CD4-positive, alpha-beta T cell treated with Interleukin-12 subunit alpha and Interleukin-12 subunit beta, for 1 hour (primary cell): Measurements from ENCODE around the gene MMP17.

Experiments
- DNase-seq: peaks from one replicate; pipeline ENCODE4 v3.0.0-alpha.2; 2020

The MMP17 gene

GRCh38 chr12:131830914-131831571, 2.9 kb downstream of the MMP17 start:
- no peak for DNase-seq

GRCh38 chr12:131831635-131832041, 3.4 kb downstream of the MMP17 start:
- no peak for DNase-seq

DNA sequence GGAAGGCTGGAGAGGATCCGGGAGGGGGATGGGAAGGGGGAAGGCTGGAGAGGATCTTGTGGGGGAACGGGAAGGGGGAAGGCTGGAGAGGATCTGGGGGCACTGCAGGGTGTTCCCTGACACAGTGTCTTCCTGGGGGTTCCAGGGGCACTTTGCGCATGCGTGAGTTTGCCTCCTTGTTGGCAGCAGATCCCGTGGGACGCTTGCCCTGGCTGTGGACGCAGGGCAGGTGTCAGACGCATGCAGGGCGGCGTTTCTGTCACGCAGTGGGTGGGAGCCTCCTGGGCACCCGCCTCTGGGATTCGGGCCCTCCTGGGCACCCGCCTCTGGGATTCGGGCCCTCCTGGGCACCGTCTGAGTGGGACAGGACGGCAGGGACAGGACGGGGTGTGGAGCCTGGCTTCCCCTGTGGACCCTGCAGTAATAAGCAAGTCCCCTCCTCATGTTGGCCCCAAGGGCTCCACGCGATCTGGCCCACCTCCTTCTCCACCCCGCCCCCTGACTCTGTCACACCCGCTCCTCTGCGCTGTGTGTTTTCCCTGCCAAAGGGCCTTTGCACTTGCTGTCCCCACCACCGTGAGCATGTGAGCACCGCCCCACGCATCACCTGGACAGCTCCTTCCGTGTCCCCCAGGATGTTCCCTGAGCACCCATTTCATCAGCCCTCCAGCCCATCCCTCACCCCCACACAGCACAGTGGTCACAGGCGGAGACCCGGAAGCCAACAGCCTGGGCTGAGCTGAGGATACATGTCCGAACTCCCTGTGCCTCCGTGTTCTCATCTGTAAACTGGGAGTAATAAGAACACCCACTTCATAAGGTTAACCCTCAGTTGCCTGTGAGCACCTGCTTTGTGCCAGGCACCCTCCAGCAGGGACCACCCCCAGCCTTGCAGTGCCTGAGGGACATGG, 4.4 kb downstream of the MMP17 start:
- no peak for DNase-seq

GRCh38 chr12:131833288-131833895, 5.2 kb downstream of the MMP17 start:
- DNase-seq, result no peak

DNA sequence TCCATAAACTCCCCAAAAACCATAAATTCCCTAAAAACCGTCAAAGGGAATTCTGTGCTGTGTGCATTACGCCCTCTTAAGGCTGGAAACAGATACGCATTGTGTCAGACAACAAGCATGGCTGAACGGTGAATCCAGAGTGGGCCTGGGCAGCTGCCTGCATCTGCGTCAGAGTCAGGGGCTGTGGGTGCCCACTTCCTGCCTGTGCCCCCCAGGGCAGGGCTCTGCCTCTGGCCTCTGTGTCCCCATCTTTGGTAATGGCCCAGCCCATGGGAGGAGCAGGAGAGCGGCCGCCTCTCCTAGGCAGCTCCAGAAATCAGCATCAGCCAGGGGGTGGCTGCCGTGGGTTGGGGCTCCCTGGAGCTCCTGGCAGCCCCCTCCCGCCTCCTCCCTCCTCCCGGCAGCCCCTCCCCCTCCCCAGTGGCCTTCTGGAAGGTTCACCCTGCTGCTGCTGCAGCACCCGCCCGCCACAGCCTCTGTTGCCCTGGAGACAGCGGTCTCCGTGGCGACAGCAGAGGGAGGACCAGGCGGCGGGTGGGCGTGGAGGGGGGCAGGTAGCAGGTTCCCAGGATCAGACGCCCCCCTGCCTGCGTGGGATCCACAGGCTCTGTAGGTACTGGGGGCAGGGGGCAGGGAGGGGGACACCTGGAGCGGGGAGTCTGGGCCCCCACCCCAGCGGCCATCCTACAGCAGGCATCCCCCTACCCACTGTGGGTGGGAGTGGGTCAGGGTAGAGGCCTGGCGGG, 5.9 kb downstream of the MMP17 start:
- DNase-seq, result no peak

- no peak for DNase-seq
Measured at GRCh38 chr12:131834798-131835615, 6.8 kb downstream of the MMP17 start.

GRCh38 chr12:131835616-131836171, 7.5 kb downstream of the MMP17 start:
- DNase-seq, result no peak

DNA sequence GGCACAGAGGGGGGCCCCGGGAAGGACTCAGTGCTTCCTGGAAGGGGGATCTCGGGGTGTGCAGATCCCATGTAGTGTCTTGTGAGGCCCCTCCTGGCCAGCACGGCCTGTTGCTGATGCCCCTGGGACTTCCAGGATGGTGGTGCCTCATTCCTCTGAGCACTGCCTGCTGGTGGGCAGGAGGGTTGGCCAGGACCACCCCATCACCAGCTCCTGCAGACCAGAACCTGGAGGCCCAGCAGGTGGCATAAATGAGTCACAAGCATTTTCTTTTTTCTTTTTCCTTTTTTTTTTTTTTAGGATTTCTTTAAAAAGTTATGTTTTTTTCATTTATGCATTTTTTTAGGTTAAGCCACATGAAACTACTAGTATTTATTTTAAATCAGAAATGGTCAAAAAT, 8.0 kb downstream of the MMP17 start:
- DNase-seq, result no peak

DNA sequence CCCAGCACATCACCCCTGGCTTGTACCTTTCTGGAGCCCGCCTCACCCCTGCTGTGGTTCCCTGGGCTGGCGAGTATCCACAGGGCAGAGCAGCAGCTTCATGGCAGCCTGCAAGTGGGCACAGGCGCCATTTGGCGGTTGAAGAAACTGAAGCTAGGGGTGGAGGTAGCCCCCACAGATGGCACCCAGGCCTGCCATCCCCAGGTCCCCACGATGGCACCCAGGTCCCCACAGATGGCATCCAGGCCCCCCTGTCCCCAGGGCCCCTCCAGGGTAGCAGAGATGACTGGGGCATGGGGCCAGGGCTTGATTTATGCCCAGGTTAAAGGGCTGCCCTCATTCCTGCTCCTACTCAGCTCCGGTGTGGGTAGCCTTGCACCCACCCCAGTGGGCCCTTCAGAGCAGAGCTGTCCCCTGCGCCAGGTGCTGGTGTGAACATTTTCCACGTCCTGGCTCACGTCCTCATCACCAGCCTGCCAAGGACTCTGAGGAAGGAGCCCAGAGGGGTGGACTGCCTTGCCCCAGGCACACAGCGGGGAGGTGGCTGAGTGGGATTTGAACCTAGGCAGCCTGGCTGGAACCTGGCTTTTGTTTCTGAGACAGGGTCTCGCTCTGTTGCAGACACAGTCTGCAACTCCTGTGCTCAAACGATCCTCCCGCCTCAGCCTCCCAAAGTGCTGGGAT, 8.7 kb downstream of the MMP17 start:
- no peak for DNase-seq

- no peak for DNase-seq
Measured at GRCh38 chr12:131840643-131841416, 12.6 kb downstream of the MMP17 start.

- DNase-seq, result no peak
Measured at GRCh38 chr12:131841547-131841946, 13.4 kb downstream of the MMP17 start.

- DNase-seq, result no peak
Measured at GRCh38 chr12:131842169-131842568, 14.0 kb downstream of the MMP17 start.

- DNase-seq, result no peak
Measured at GRCh38 chr12:131843527-131843926, 15.3 kb downstream of the MMP17 start.

- no peak for DNase-seq
Measured at GRCh38 chr12:131844140-131844539, 15.9 kb downstream of the MMP17 start.

DNA sequence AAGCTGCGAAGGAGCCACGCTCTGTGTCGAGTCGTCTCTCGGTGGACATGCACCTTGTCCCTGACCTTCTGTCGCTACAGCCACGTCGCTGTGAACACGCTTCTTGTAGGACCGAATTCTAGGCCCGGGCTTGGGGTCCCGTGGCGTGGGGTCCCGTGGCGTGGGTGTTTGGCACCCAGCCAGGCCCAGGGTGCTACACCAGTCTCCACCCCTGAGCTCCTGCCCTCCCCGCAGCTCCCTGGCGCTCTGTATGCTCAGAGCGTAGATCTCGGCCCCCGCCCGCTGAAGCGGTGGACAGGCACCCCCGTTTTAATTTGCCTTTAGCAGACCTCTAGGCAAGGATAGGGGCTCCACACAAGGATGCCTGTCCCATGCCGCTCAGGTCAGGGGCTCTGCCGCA, 16.5 kb downstream of the MMP17 start:
- DNase-seq, result no peak

- DNase-seq, result no peak
Measured at GRCh38 chr12:131845121-131845520, 16.9 kb downstream of the MMP17 start.

GRCh38 chr12:131847456-131847855, 19.3 kb downstream of the MMP17 start:
- no peak for DNase-seq

DNA sequence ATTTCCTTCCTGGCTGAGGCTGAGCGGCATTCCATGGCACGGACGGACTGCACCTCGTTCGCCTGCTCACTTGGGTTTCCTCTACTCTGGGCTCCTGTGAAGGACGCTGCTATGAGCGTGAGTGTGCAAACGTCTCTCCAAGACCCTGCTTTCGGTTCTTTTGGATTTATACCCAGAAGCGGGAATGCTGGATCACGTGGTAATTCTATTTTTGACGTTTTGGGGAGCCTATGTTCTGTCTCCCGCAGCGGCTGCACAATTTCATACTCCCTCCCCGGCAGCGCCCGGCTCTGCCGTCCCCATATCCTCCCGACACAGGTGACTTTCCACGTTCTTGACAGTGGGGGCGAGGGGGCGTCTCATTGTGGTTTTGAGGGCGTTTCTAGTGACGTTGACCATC, 20.6 kb downstream of the MMP17 start:
- DNase-seq, result no peak

DNA sequence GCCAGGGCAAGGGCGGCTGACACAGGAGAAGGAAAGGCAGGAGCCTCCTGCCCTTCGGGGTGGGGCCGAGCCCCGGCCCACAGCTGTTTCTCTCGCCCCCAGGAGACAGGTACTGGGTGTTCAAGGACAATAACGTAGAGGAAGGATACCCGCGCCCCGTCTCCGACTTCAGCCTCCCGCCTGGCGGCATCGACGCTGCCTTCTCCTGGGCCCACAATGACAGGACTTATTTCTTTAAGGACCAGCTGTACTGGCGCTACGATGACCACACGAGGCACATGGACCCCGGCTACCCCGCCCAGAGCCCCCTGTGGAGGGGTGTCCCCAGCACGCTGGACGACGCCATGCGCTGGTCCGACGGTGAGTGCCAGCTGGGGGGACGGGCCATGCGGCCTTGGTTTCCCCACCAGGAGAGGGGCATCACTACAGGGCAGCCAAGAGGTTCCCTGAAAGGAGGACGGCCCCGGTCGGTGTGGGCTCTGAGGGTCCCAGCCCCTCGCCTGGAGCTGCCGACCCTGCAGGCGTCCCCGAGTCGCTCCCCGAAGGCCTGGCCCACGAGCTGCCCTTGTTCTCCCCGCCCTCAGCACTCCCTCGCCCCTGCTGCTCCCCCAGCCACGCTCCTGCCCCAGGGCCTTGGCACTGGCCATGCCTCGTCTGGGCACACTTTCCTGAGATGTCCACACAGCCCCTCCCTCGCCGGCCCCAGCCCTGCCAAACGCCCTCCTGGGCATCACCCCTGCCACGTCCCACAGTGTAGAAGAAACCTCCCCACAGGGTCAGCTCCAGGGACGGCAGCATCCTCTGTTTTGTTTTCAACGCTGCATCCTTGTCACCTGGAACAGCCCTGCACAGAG, 21.7 kb downstream of the MMP17 start:
- DNase-seq, result no peak
